Measurements from ENCODE around the gene LMNTD1. TPM values are rescaled to one million over a fixed set of nuclear protein-coding genes. Genes with fewer than 3 reads are reported as not detected.

The LMNTD1 gene
- total RNA-seq, 1 experiment from 2014 or later = not detected

GRCh38 chr12:25480145-25480544, 72.9 kb downstream of the LMNTD1 start:
- Mint-ChIP-seq H3K27ac (no peak overlapping the region), H3K9me3 (peaks cover 4% of the 10 kb centered on the region; the same call in 1 of the 2 replicates), H3K27me3 (ENCODE audit: low read depth) (peaks cover 3% of the 10 kb centered on the region; the same call in 1 of the 2 replicates), H3K4me1 (no peaks in the 10 kb centered on the region), H3K4me3 (no peak overlapping the region), H3K36me3 (no peaks in the 10 kb centered on the region)
- POLR2A ChIA-PET = interaction anchor here (1.0 kb wide), 1 partner anchor 10 kb away, joined by 3 read pairs; no protein-coding TSS in a partner anchor
- CTCF ChIA-PET = no interaction called here
- no peak for TF ChIP-seq TEAD1 (CRISPR knock-in tag; IDR thresholded peaks at IDR 0.05)
- TF ChIP-seq CREM (CRISPR knock-in tag; IDR thresholded peaks at IDR 0.05) = no peak
- TF ChIP-seq ZNF416 (CRISPR knock-in tag; IDR thresholded peaks at IDR 0.05) = no peak
- no peak for TF ChIP-seq EMX1 (CRISPR knock-in tag; IDR thresholded peaks at IDR 0.05)
- TF ChIP-seq, protein P1, sequence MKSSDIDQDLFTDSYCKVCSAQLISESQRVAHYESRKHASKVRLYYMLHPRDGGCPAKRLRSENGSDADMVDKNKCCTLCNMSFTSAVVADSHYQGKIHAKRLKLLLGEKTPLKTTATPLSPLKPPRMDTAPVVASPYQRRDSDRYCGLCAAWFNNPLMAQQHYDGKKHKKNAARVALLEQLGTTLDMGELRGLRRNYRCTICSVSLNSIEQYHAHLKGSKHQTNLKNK (CRISPR knock-in tag; IDR thresholded peaks at IDR 0.05) = no peak
- TF ChIP-seq NR1H2 (CRISPR knock-in tag; IDR thresholded peaks at IDR 0.05) = no peak
- no peak for TF ChIP-seq MAX (CRISPR knock-in tag; IDR thresholded peaks at IDR 0.05)
- TF ChIP-seq KAT7 (CRISPR knock-in tag; IDR thresholded peaks at IDR 0.05; ENCODE audit: borderline replicate concordance) = no peak
- no peak for TF ChIP-seq HMGA2 (CRISPR knock-in tag; IDR thresholded peaks at IDR 0.05)
- TF ChIP-seq ATF2 (CRISPR knock-in tag; IDR thresholded peaks at IDR 0.05; ENCODE audit: borderline replicate concordance, low read depth) = no peak
- TF ChIP-seq STAT6 (CRISPR knock-in tag; conservative IDR thresholded peaks at IDR 0.05; ENCODE audit: low read depth) = no peak
- no peak for TF ChIP-seq ZNF671 (CRISPR knock-in tag; IDR thresholded peaks at IDR 0.05)
- TF ChIP-seq, protein P2, sequence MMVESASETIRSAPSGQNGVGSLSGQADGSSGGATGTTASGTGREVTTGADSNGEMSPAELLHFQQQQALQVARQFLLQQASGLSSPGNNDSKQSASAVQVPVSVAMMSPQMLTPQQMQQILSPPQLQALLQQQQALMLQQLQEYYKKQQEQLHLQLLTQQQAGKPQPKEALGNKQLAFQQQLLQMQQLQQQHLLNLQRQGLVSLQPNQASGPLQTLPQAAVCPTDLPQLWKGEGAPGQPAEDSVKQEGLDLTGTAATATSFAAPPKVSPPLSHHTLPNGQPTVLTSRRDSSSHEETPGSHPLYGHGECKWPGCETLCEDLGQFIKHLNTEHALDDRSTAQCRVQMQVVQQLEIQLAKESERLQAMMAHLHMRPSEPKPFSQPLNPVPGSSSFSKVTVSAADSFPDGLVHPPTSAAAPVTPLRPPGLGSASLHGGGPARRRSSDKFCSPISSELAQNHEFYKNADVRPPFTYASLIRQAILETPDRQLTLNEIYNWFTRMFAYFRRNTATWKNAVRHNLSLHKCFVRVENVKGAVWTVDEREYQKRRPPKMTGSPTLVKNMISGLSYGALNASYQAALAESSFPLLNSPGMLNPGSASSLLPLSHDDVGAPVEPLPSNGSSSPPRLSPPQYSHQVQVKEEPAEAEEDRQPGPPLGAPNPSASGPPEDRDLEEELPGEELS (CRISPR knock-in tag; IDR thresholded peaks at IDR 0.05) = no peak
- TF ChIP-seq FOXK1 (CRISPR knock-in tag; IDR thresholded peaks at IDR 0.05) = no peak
- TF ChIP-seq ATF1 (CRISPR knock-in tag; IDR thresholded peaks at IDR 0.05) = no peak
- ATAC-seq (no peak), DNase-seq (ENCODE audit: low spot score) (no peak)

- ATAC-seq = no peak
- Mint-ChIP-seq H3K4me3 (no peak overlapping the region), H3K9me3 (peaks cover 1% of the 10 kb centered on the region; the same call in 1 of the 2 replicates), H3K27ac (no peak overlapping the region), H3K36me3 (no peaks in the 10 kb centered on the region), H3K4me1 (no peaks in the 10 kb centered on the region), H3K27me3 (ENCODE audit: low read depth) (no peaks in the 10 kb centered on the region)
- no peak for DNase-seq (ENCODE audit: low spot score)
- POLR2A ChIA-PET = no interaction called here
- TF ChIP-seq NR1H2 (CRISPR knock-in tag; IDR thresholded peaks at IDR 0.05) = no peak
- no peak for TF ChIP-seq SMAD4 (CRISPR knock-in tag; IDR thresholded peaks at IDR 0.05)
- TF ChIP-seq ZNF138 (CRISPR knock-in tag; conservative IDR thresholded peaks at IDR 0.05) = no peak
- no peak for TF ChIP-seq MXD4 (CRISPR knock-in tag; IDR thresholded peaks at IDR 0.05; ENCODE audit: borderline replicate concordance)
- TF ChIP-seq, protein P3, sequence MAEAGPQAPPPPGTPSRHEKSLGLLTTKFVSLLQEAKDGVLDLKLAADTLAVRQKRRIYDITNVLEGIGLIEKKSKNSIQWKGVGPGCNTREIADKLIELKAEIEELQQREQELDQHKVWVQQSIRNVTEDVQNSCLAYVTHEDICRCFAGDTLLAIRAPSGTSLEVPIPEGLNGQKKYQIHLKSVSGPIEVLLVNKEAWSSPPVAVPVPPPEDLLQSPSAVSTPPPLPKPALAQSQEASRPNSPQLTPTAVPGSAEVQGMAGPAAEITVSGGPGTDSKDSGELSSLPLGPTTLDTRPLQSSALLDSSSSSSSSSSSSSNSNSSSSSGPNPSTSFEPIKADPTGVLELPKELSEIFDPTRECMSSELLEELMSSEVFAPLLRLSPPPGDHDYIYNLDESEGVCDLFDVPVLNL (CRISPR knock-in tag; IDR thresholded peaks at IDR 0.05; ENCODE audit: borderline replicate concordance, low read depth) = no peak
- CTCF ChIA-PET = no interaction called here
Measured at GRCh38 chr12:25477217-25477616, 75.9 kb downstream of the LMNTD1 start.

Data from WTC11 (cell line).